Measurements from ENCODE around the gene KAZN. TPM values are rescaled to one million over a fixed set of nuclear protein-coding genes. Genes with fewer than 3 reads are reported as not detected.

KAZN gene
- total and polyA plus RNA-seq, 11 donors: 0.65 to 6.5 (median 2.3) TPM

DNA sequence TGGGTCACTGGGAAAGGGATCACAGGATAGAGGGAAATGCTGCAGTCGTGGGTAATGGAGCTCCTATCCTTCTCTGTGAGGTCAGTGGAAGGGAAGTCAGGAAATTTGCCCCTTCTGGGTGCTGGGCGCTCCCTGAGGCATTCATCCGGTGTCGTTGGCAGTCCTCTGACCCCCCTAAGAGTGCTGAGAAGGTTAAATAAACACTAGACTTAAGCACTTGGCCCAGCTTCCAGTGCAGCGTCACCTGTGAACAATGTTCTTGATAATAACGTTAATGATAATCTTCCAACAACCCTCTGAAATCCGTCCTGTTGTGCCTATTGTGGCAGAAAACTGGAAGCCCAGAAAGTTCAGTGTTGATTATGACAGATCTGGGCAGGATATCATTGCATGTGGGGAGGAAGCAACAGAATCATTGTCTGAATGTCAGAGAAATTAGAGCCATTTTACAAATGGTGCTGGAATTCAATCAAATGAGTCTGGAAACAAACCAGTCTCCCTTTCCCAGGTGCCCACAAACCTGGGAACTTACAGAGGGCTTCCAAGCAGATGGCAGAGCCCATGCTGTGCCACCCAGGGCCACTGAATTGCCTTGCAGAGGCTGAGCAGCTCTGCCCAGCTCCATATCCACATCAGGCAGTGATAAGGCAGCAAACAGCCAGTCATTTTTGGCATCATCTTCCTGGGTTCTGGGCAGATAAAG lies 216.8 kb downstream of the KAZN start:
- 21 to 31% (median 28%) methylated on average over 7 of the region's 7 CpGs for WGBS, 4 donors
- ATAC-seq (peak in 1 of 4 donors; percentile 52), DNase-seq (no peak)
- Histone ChIP-seq H3K36me3 (no peaks in the 10 kb centered on the region), H3K27ac (no peak overlapping the region), H3K4me1 (no peaks in the 10 kb centered on the region), H3K27me3 (peaks cover 0 to 4% (median 0%) of the 10 kb centered on the region in 9 donors), H3K4me3 (no peak overlapping the region), H3K9me3 (peaks cover 0 to 5% (median 0%) of the 10 kb centered on the region in 12 donors)
- intact Hi-C loops (cut with DNase I): no loop called here
- no peak for TF ChIP-seq POLR2A (IDR thresholded peaks at IDR 0.05)
- TF ChIP-seq, protein P1, sequence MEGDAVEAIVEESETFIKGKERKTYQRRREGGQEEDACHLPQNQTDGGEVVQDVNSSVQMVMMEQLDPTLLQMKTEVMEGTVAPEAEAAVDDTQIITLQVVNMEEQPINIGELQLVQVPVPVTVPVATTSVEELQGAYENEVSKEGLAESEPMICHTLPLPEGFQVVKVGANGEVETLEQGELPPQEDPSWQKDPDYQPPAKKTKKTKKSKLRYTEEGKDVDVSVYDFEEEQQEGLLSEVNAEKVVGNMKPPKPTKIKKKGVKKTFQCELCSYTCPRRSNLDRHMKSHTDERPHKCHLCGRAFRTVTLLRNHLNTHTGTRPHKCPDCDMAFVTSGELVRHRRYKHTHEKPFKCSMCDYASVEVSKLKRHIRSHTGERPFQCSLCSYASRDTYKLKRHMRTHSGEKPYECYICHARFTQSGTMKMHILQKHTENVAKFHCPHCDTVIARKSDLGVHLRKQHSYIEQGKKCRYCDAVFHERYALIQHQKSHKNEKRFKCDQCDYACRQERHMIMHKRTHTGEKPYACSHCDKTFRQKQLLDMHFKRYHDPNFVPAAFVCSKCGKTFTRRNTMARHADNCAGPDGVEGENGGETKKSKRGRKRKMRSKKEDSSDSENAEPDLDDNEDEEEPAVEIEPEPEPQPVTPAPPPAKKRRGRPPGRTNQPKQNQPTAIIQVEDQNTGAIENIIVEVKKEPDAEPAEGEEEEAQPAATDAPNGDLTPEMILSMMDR (IDR thresholded peaks at IDR 0.05): no peak

DNA sequence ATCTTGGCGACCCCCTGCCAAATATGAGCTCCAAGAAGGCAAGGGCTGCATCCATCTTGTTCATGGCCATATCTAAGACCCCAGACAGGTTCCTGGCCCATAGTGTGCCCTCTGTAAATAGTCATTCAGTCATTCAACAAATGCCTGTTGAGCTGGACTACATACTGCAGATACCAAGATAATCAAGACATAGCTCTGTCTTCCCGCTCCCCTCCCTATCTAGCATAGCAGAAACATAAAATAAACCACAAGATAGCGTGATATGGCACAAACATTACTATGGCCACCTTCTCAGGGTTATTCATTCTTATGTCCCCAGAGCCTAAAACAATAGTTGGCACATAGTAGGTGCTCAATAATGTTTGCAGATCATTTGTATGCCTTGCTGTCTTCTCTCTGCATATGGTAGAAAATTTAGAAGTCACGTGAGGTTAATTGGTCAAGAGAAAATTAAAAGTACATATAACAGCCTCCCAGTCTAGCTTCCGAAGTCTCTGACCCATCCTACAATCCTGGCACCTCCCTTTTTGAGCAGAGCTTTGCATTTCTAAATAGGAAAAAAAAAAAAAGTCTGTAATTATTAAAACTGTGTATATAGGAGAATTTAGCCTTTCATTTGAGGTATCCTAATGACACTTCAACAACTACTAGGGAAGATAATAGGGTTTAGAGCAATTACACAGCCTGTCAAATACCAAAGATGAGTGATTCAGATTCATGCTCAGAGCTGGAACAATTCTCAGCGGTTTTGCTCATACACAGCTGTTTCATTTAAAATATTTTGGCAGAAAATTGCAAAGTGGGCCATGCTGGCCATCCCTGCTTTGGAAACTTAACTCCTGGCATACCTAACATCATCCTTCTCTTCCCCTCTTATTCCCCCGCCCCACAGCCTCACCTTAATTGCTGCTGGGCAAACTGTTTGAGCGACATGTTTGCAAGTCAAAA lies 219.0 kb downstream of the KAZN start:
- no peaks in the 10 kb centered on the region for H3K36me3 ChIP-seq
- peaks cover 0 to 4% (median 0%) of the 10 kb centered on the region in 9 donors for H3K27me3 ChIP-seq
- peaks cover 0 to 5% (median 0%) of the 10 kb centered on the region in 12 donors for H3K9me3 ChIP-seq
- DNase-seq (no peak), ATAC-seq (no peak)
- 73 to 84% (median 80%) methylated on average over 8 of the region's 8 CpGs for WGBS, 4 donors
- no peaks in the 10 kb centered on the region for H3K4me1 ChIP-seq
- H3K4me3 ChIP-seq: no peak overlapping the region
- no peak for TF ChIP-seq POLR2A (IDR thresholded peaks at IDR 0.05)
- TF ChIP-seq, protein P1 (IDR thresholded peaks at IDR 0.05): no peak
- intact Hi-C loops (cut with DNase I): no loop called here
- H3K27ac ChIP-seq: no peak overlapping the region

DNA sequence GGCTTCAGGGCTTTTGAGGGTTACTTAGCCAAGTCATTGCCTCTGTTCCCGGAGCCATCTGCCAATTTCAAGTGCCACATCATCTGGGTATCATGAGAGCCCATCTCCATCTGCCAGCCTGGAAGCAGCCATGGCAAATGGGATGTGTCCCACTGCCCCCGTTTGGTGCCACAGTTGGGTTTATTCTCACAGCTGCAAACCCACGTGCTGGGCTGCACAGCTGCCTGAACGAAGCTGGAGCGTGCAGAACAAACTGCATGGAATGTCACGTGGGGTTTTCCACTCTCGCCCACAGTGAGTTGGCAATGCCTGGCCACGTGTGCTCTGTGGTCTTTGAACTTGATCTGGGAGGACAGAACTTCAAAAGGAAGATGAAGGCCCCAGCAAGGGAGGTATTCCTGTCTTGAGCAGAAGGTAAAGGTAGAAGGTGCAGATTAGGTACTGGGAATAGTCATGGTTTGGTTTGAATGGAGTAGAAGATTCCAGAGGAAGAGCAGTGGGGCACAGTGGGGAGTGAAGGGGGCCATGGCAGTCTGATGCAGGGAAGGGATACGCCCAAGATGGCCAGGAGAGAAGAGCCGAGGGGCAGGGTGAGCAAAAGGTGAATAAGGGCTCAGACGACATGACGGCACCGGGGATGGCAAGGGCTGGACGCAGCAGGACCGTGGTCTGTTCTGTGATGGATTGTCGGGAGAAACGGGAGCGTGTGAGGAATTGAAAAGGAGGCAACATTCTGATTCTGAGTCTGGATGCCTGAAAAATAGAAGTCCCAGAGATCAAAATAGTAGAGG lies 222.0 kb downstream of the KAZN start:
- intact Hi-C loops (cut with DNase I): loop anchor here in 1 of 10 donors (10.0 kb wide), 1 partner anchor 64 kb away; no protein-coding TSS in a partner anchor
- Histone ChIP-seq H3K27me3 (peaks cover 0 to 4% (median 0%) of the 10 kb centered on the region in 9 donors), H3K4me1 (no peaks in the 10 kb centered on the region), H3K9me3 (peaks cover 0 to 5% (median 0%) of the 10 kb centered on the region in 12 donors), H3K27ac (no peak overlapping the region), H3K4me3 (no peak overlapping the region), H3K36me3 (no peaks in the 10 kb centered on the region)
- 81 to 86% (median 86%) methylated on average over 17 to 18 of the region's 18 CpGs for WGBS, 4 donors
- no peak for ATAC-seq
- no peak for DNase-seq
- no peak for TF ChIP-seq POLR2A (IDR thresholded peaks at IDR 0.05)
- TF ChIP-seq, protein P1 (IDR thresholded peaks at IDR 0.05): no peak
